Fibroblast of mammary gland (primary cell): ENCODE data around the gene CTNNA3.

Experiments used
- DNase-seq: peaks from one replicate; pipeline ENCODE4 v3.0.0-alpha.2; 2010; ENCODE audit warnings: low read depth
- H3K4me3 ChIP-seq: 2 replicates; pipeline ENCODE4 v1.5.1; 2011; ENCODE audit warnings: low read depth, mild to moderate bottlenecking, low read length, moderate library complexity; ENCODE audit not compliant: control insufficient read depth
- CTCF ChIP-seq: conservative IDR thresholded peaks from 2 replicates; pipeline ENCODE4 v1.5.1; 2011; ENCODE audit warnings: low read depth, low read length, inconsistent platforms; ENCODE audit not compliant: control insufficient read depth, insufficient read depth

Gene CTNNA3

DNA sequence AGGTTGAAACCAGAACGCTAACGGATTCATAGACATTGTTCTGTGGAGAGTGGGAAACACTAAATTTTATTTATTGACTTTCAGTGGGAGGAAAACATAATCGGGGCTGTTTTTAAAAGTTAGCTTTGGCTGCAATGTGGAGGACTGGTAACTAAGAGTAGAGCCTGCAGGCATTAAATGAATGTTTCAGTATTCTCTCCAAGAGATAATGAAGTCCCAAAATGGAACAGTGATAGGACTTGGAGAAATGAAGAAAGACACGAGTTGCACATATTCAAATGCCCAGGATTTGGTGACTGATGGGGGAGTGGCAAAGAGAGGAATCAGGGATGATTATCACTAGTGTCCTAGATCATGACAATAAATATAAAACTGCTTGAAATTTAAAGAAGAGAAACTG, 1130.0 kb downstream of the CTNNA3 start:
- no peak for DNase-seq
- no peak for TF ChIP-seq CTCF
- no peak overlapping the region for H3K4me3 ChIP-seq

GRCh38 chr10:66564287-66564686, 1131.7 kb downstream of the CTNNA3 start:
- TF ChIP-seq CTCF, result no peak
- DNase-seq, result no peak
- no peak overlapping the region for H3K4me3 ChIP-seq

- no peak overlapping the region for H3K4me3 ChIP-seq
- no peak for TF ChIP-seq CTCF
- DNase-seq, result no peak
These were observed 1140.9 kb downstream of the CTNNA3 start for GRCh38 chr10:66555061-66555460.

- no peak for TF ChIP-seq CTCF
- H3K4me3 ChIP-seq, result no peak overlapping the region
- DNase-seq, result no peak
These were observed 1143.7 kb downstream of the CTNNA3 start for GRCh38 chr10:66552331-66552730.

GRCh38 chr10:66550351-66550750, 1145.6 kb downstream of the CTNNA3 start:
- TF ChIP-seq CTCF, result no peak

DNA sequence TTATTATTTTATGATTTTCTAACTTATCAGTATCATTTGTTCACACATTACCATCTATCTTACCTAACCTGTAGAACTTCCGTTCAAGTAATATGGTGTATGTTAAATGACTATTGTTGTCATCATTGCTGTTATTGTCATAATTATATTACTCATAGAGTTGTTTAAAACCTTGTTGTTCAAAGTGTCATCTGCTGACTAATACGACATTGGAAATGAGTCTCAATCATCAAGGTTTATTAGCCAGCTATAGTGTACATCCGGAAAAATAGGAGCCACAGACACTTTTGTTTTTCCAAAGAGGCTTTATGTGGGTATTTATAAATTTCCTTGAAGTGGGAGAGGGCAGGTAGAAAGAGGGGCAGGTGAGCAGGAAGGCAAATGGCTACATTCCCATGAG, 1157.1 kb downstream of the CTNNA3 start:
- no peak overlapping the region for H3K4me3 ChIP-seq
- no peak for TF ChIP-seq CTCF
- DNase-seq, result no peak

More at GRCh38 chr10:66550351-66550750, 1145.6 kb downstream of the CTNNA3 start:
- H3K4me3 ChIP-seq, result no peak overlapping the region
- DNase-seq, result no peak

DNA sequence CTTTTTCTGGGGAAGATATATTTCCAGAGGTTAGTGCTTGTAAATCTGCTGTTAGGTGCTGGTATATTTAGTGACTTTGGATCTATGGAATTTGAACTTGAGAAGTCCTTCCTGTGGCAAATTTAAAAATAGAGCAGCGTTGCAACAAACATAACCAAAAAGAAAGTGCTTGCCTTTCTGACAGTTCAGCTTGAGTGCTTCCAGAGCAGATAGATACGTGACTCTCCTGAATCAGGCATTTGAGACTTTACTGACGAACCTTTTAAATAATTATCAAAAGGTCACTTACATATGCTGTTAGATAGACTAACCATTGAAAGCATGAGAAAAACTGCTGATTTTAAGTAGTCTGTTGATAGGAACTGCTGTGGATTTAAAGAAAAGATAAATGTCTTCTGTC, 1157.6 kb downstream of the CTNNA3 start:
- no peak for DNase-seq
- no peak overlapping the region for H3K4me3 ChIP-seq
- no peak for TF ChIP-seq CTCF
